Left kidney (tissue), 2 donors: ENCODE data around the gene GNG7. TPM values are rescaled to one million over a fixed set of nuclear protein-coding genes. Genes with fewer than 3 reads are reported as not detected.
"Not testable (repeated sequence)": the region's sequence is repeated elsewhere in the genome, so short reads cannot be mapped to it uniquely, and the experiment has no call there.

ENCODE experiments used
- DNase-seq: peaks from one replicate; pipeline ENCODE4 v3.0.0-alpha.2; 2013
- polyA plus RNA-seq: library from polyadenylated mRNA; unstranded; fragments of 120-200 nt; gene quantifications from one replicate; pipeline ENCODE4 v1.2.1, GENCODE V29; 2013; ENCODE audit not compliant: insufficient read length

The GNG7 gene
- polyA plus RNA-seq, 1 donor: 5.4 TPM

DNA sequence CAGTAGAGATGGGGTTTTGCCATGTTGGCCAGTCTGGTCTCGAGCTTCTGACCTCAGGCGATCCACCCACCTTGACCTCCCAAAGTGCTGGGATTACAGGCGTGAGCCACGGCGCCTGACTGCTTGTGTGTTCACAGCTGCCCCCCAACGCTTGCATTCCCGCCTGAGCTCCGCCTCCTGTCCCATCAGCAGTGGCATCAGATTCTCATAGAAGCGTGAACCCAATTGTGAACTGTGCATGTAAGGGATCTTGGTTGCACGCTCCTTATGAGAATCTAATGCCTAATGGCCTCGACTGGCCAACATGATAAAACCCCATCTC, 150.7 kb downstream of the GNG7 start:
- no peak for DNase-seq

DNA sequence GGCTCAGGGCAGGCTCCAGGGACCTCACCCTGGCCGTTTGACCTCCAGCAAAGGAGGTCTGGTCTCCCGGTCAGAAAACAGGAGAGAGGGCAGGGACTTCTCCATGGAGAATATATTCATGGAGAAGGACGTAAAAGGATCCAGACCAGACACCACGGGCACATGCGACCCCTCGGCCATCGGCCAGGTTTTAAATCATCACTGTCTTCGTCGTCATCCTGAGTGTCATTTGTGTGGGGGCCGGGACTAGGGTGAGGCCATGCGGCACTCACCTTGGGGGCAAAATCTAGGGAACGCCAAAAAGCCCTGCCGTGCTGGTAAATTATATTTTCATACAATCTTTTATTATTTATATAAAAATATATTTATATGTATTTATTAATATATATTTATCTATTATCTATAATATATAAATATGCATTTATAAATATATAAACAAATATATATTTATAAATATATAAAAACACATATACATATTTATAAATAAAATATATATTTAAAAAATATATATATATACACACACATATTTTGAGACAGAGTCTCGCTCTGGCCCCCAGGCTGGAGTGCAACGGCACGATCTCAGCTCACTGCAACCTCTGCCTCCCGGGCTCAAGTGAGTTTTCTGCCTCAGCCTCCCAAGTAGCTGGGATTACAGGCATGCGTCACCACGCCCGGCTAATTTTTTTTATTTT, 151.2 kb downstream of the GNG7 start:
- DNase-seq: no peak

DNA sequence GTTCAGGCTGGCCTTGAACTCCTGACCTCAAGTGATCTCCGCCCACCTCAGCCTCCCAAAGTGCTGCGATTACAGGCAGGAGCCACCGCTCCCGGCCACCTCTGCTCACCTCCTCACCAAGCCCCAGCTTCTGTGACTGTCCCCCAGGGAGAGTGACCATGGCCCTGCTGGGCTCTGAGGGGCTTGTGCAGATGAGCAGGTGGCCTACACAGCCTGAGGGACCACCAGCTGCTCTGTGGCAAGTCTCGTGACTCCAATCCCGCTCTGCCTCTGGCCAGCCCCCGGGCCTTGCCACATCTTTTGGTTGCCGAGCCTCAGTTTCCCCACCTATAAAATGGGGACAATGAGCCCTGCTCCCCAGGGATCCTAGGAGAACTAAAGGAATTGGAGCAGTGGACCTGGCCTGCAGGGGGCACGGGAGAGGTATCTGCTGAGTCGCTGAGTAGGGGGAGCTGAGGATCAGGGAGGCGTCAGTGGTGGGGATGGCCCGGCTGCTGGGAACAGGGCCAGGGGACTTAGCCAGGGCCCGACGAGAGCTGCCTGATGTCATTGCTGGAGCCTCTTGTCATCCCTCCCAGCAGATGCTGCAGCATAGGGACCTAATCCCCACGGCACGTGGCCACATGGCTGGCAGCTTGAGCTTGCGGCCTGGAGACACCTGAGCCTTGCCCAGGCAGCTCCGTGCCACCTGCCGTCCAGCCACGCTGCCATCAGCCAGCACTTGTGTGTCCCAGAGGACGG, 151.9 kb downstream of the GNG7 start:
- no peak for DNase-seq

DNA sequence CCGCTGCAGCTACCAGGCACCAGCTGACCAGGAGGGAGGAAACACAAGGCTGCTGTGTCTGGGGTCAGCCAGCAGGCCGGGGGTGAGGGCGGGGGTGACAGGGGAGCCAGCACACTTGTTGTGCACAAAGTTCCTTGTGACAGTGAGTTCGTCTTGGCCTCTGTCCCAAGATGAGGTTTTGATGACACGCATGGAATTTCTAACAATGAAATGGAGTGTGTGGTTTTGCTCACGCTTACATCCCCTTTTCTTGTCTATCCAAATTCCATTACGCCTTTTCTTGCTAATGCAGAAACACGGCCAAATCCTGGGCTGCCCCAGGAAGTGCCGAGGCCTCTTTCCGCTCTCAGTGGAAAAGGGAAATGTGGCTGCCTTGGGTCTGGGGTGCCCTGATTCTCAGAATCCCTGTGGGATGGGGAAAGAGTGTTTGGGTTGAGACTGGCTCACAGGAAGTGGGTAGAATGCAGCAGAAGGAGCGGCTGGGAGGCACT, 152.7 kb downstream of the GNG7 start:
- no peak for DNase-seq

DNA sequence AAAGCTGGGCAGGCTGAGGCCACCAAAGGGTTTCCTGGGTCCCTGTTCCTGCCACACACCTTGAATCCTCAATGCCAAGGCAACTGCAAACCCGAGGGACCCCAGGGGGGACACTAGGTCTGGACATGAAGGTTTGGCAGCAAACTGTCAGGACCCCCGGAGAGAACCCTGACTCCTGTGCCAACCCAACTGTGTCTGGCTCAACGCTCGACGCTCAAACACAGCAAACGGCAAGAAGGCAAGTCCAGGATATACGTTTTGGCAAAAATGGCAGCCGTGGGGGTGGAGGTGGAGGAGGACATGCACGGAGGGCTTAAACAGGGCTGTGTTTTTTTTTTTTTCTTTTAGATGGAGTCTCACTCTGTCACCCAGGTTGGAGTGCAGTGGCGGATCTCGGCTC, 153.5 kb downstream of the GNG7 start:
- no peak for DNase-seq

DNA sequence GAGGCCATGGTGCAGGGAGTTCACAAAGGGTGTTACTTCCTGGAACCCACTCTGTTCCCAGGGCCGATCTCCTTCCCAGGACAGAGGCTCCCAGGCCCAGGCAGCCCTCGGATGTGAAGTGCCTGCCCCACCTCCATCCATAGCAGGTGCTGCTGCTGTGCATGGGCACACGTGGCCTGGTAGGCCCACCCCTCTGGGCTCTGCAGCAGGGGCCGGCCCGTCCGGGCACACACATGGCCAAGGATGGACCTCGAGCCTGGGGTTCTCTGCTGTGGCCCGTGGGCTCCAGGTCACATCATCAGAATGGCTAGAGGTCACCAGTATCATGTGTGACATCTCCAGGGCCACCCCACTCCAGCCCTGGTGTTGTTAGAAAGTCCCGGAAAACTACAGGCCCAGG, 154.8 kb downstream of the GNG7 start:
- DNase-seq: no peak

DNA sequence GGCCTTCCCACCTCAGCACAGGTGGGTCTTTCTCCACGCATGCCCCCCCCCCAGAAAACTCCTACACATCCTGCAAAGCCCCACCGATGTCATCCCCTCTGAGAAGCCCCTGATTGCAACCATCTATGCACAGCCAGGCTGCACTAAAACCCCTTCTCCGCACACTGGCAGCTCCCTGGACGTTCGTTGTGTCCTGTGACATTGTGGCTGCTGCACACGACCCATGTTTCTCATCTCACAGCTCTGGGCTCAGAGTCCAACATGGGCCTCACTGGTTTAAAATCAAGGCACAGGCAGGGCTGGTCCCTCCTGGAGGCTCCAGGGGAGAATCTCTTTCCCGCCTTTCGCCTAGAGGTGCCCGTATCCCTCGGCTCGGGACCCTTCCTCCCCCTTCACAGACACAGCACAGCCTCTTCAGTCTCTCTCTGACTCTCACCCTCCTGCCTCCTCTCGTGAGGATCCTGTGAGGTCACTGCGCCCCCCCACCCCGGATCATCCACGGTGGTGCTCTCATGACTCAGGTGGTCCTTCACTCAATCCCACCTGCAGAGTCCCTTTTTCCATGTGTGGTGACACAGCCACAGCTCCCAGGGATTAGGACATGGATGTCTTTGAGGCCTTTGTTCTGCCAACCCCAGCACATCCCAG, 155.3 kb downstream of the GNG7 start:
- no peak for DNase-seq

DNA sequence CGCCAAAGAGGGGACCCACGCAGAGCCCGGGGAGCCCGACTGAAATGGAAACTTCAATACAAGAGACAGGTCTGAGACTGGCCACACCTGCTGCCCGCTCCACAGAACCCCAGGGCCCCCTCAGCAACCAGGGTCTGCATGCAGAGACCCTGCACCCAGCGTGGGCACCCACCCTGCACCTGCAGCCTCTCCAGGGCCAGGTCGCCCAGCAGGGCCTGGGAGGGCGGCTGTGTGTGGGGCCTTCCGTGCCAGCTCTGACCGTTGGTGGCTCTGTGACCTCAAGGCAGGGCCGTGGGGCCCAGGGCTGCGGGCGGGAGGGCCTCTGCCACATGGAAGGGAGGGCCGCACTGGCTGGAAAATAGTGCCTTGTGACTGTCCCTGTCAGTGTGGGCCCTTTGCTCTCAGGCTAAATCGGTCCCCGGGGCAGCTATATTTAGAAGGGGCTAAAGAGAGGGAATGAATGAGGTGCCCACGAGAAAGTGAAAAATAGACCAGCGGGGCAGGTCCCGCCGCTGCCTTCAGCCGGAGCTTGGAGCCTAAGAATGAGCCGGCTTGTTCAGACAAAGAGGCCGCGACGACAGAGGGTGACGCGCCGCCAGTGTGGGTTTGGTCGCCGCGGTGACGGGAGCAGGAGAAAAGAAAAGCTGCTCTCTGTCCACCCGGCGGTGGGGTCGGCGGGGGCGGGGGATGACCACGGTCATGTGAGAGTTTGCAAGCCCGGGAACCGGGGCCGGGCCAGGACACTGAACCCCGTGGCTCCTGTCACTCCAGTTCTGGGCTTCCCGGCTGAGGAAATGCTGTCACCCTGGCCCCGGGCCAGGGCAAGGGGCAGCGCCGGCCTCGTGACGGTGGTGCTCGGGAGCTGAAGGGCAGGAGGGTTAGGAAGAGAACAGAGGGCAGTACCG, 156.1 kb downstream of the GNG7 start:
- DNase-seq: peak; percentile 50

DNA sequence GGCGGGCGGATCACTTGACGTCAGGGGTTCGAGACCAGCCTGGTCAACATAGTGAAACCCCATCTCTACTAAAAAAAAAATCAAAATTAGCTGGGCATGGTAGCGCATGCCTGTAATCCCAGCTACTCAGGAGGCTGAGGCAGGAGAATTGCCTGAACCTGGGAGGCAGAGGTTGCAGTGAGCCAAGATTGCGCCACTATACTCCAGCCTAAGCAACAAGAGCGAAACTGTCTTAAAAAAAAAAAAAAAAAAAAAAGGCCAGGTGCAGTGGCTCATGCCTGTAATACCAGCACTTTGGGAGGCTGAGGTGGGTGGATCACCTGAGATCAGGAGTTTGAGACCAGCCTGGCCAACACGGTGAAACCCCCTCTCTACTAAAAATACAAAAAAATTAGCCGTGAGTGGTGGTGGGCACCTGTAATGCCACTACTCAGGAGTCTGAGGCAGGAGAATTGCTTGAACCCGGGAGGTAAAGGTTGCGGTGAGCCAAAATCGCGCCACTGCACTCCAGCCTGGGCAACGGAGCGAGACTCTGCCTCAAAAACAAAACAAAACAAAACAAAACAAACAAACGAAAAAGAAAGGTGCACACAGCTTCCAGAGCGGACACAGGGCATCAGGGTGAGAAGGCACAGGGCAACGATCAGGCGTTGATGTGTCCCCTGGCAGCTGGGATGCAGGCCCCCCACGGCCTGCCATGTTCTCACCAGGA, 156.9 kb downstream of the GNG7 start:
- not testable (repeated sequence) for DNase-seq

DNA sequence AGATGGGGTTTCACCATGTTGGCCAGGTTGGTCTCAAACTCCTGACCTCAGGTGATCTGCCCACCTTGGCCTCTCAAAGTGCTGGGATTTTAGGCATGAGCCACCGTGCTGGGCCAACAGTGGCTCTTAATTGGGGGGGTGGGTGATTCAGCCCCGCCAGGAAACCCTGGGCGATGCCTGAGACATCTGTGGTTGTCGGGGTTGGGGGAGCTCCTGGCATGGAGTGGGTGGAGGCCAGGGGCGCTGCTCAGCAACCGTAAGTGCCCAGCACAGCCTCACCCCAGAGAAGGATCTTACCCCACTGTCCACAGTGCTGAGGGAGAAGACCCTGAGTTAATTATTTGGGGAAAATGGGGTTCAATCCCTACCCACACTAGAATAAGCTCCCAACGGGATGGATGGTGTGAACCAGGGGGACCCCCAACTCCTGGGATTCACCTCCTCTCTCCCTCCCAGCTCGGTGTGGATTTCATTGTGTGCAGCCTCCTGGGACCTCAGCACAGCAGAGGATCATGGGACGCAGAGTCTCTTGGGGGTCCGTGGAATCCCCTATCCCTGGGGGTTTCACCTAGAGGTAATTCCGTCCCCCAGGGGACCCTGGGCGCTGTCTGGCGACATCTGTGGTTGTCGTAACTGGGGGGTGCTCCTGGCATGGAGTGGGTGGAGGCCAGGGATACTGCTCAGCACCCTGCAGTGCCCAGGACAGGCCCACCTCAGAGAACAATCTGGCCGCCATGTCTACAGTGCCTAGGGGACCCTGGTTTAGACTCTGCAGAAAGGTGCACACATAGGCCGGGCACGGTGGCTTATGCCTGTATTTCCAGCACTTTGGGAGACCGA, 157.7 kb downstream of the GNG7 start:
- no peak for DNase-seq

DNA sequence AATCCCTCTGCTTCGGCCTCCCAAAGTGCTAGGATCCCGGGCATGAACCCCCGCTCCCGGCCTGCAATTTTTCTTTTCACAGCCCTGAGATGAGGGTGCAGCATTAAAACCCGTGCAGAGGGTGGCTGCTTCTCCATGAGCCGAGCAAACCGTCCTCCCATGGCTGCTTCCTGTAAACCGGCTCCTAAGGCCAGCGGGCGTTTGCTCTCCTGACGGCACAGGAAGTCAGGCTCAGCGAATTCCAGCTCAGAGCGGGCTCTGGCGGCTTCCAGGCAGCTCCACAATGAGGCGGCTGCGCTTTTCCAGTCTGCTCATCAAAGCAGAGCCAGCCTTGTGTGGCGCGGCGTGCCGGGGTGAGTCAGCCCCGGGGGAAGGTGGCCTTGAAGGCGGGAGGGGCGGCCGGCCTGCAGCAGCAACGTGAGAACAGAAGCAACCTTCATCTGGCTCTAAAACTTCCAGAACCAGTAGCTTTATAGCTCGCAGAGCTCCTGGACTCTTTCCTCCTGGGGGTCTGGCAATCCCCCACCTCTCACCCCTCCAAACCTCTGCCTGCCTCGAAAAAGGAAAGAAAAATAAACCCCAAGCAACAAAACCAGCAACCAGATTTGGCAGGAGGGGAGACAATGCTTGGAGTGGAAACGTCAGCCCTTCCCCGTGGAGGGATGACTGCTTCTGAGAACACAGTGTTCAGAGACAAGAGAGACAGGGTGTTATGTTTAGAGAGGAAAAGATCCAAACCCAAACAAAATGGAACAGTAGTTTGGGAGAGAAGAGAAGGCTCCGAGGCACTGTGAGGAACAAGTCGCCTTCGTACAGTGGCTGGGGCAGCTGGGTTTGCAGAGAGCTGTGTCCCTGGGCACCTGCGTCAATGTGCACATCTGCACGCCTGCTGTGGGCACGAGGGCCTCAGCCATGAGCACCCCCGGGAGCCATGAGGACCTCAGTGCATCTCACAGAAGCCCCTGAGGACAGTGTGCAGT, 158.7 kb downstream of the GNG7 start:
- peak; percentile 90 for DNase-seq

DNA sequence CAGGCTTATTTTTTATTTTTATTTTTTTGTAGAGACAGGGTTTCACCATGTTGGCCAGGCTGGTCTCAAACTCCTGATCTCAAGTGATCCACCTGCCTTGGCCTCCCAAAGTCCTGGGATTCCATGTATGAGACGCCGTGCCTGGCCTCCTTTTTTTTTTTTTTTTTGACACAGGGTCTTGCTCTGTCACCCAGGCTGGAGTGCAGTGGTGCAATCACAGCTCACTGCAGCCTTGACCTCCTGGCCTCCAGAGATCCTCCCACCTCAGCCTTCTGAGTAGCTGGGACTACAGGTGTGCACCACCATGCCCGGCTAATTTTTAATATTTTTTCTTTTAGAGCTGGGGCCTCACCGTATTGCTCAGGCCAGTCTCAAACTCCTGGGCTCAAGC, 159.4 kb downstream of the GNG7 start:
- DNase-seq: not testable (repeated sequence)

DNA sequence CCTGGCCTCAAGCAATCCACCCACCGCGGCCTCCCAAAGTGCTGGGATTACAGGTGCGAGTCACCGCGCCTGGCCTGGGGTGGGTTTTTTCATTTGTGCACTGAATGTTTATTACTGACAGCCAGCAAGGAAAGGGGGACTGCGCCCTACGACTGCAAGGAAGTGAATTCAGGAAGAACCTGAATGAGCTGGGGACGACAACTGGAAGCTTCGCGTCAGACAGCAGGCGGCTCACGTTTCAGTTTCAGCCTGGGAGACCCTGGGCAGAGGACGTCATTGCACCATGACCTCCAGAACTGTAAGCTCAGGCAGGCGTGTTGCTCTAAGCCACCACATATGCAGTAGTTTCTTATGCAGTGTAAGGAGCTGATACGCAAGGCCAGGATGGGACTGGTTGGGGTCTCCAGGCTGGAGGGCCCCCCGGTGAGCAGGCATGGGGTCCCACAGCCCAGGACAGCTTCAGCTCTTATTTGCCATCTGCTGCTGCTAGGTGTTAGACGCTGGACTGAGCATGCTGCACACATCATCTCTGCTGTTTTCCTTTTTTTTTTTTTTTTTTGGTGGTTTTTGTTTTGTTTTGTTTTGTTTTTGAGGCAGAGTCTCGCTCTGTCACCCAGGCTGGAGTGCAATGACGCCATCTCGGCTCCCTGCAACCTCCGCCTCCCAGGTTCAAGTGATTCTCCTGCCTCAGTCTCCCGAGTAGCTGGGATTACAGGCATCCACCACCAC, 160.0 kb downstream of the GNG7 start:
- peak; percentile 54 for DNase-seq

DNA sequence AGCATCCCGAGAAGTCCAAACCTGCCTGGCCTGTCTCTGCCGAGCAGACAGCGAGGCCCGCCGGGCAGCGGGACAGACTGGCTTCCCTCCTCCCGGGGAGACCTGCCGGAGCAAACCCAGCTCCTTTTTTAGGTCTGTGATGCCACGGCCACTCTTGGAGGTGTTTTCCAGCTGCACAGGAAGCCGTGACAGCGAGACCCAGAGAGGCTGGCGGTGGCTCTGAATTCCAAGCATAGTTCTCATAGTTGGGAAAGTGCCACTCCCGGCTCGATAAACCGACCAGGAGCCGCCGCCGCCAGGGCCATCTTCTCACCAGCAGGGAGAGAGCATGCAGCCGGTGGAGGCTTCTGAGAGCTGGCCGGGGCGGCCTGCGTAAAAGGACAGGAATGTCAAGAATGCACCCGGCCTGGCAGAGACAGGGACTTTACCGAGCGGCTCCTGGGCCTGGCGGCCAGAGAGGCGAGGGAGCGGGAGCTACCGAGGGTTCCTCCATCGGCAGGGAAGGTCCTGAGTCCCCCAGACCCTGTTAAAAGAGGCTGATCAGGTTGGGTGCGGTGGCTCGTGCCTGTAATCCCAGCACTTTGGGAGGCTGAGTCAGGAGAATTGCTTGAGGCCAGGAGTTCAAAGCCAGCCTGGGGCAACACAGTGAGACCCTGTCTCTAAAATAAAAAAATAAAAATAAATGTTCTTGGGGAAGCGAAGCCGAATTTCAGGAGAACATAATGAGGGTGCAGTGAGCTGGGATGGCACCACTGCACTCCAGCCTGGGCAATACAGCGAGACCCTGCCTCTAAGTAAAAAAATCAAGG, 161.6 kb downstream of the GNG7 start:
- DNase-seq: peak; percentile 84

DNA sequence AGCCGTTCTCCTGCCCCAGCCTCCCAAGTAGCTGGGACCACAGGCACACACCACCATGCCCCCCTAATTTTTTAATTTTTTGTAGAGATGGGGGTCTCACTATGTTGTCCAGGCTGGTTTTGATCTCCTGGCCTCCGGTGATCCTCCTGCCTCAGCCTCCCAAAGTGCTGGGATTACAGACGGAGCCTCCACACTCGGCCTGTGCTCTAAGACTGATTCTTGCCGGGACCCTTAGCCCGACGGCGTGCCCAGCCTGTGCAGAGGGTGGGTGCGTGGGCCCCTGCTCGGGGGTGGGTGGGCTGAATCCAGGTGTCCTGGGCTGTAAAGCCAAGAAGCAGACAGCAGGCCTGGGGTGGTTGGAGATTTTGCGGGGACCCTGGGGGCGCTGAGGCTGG, 162.2 kb downstream of the GNG7 start:
- DNase-seq: no peak

DNA sequence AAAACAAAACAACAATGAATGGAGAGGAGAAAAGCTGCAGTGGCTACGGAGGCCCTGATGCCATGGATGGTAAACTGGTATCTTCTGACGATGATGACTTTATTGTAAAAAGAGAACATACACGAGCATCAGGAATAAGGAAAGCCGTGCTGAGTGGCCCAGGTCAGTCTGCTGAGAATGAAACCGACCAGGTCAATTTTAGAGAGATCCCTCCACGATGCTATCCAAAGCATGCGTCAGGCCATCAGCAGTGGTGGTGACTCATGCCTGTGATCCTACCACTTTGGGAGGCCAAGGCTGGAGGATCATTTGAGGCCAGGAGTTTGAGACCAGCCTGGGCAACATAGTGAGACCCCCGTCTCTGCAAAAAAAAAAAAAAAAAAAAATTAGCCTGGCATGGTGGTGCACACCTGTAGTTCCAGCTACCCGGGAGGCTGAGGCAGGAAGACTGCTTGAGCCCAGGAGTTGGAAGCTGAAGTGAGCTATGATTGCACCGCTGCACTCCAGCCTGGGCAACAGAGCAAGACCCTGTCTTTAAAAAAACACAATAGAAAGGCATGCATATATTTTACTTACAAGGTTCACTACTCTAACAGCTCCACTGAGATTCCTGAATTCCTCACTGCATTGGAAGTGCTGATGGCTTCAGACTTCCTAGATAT, 164.3 kb downstream of the GNG7 start:
- DNase-seq: no peak

DNA sequence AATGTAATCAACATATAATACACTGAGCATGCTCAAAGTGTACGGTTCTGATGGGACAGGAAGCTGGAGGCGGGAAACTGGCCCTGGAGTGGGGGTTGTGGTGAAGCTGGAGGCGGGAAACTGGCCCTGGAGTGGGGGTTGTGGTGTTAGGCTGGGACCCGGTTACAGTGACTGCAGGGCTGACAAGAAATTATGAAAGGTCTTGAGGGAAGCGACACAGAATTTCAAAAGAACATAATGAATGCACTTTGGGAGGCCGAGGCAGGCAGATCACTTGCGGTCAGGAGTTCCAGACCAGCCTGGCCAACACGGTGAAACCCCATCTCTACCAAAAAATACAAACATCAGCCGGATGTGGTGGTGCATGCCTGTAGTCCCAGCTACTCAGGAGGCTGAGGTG, 164.9 kb downstream of the GNG7 start:
- DNase-seq: not testable (repeated sequence)
